ENCODE measurements around the gene ASB18.

DNA sequence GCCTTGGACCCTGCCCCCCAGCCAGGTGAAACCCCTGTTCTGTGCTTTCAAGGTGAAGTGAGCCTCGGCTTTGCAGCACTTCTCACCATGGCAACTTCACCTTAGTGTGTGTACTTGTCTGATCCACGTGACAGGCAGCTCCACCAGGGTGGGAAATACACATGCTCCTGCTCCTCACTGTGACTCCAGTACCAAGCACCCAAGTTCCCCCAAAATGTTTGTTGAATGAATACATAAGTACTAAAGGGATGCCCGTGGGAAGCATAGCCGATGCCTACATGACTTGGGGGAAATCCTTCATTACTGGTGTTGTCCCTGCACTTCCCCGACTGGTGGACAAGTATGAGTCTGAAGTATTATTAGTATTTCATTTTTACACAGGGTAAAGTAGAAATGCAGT is 54.2 kb downstream of the ASB18 start:
- TF ChIP-seq EZH2 (IDR thresholded peaks at IDR 0.05; ENCODE audit: insufficient read depth, poor library complexity, severe bottlenecking) (no peak), EZH2phosphoT487 (IDR thresholded peaks at IDR 0.05; ENCODE audit: insufficient read depth, low read depth) (no peak)

All from GM23248 (cell line).